Activated CD8-positive, alpha-beta T cell treated with anti-CD3 and anti-CD28 coated beads, Interleukin-2, amount 10 ng/mL, durations not matched to agents 7 days and 5 days (primary cell): ENCODE results near the gene LILRA5. TPM values are rescaled to one million over a fixed set of nuclear protein-coding genes. Genes with fewer than 3 reads are reported as not detected.
"Not testable (repeated sequence)": the region's sequence is repeated elsewhere in the genome, so short reads cannot be mapped to it uniquely, and the experiment has no call there.

Experiments
- ATAC-seq: fragments of 150-1000 bp; cut with Tn5 transposase; one replicate; pipeline ENCODE4 v1.10.0; 2021; ENCODE audit warnings: moderate library complexity
- CTCF ChIA-PET: fragments of 350-600 bp; sonication (Branson Sonifier 250); formaldehyde crosslinking; loops from one replicate; lab custom pipeline; 2021; ENCODE audit warnings: antibody characterized with exemption; lab: Charles Lee
- POLR2A ChIA-PET: fragments of 350-600 bp; sonication (Branson Sonifier 250); formaldehyde crosslinking; loops from one replicate; lab custom pipeline; 2021; ENCODE audit warnings: antibody characterized with exemption; lab: Charles Lee
- DNase-seq: peaks from one replicate; pipeline ENCODE4 v3.0.0-alpha.2; 2020
- H3K27ac Mint-ChIP-seq: one replicate; pipeline ENCODE4 v1.8.0; 2021; ENCODE audit warnings: mild to moderate bottlenecking, mixed read lengths
- H3K27me3 Mint-ChIP-seq: one replicate; pipeline ENCODE4 v1.8.0; 2021; ENCODE audit warnings: low read depth, mixed read lengths
- H3K36me3 Mint-ChIP-seq: one replicate; pipeline ENCODE4 v1.8.0; 2021; ENCODE audit warnings: low read depth, mixed read lengths
- H3K4me1 Mint-ChIP-seq: one replicate; pipeline ENCODE4 v1.8.0; 2021; ENCODE audit warnings: low read depth, mixed read lengths
- H3K4me3 Mint-ChIP-seq: one replicate; pipeline ENCODE4 v1.8.0; 2021; ENCODE audit warnings: mild to moderate bottlenecking, mixed read lengths
- H3K9me3 Mint-ChIP-seq: one replicate; pipeline ENCODE4 v1.8.0; 2022; ENCODE audit warnings: mixed read lengths; ENCODE audit not compliant: insufficient read depth
- total RNA-seq, 2 experiments: library from RNA; stranded (reverse); gene quantifications; one replicate each; pipeline ENCODE4 v1.2.3, GENCODE V29; 2021

Gene LILRA5
- total RNA-seq, 2 experiments from 2014 or later: not detected

DNA sequence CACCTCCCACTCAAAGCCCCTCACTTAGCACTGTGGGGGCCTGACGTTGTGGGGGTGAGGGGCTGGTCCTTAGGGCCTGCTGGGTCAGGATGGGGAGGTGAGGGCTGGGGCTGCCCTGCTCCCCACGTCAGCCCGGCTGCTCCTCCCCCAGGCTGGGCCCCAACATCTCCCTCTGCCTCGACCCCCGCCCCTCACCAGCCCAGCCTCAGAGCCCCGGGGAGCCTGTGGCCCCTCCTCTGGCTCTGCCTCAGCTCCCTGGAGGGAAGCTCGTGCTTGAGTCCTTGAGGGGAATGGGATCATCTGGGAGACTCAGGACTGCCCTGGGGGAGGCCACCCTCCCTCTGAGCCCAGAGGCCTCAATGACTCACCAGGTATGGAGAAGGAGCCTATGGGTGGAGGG is 19.2 kb upstream of the LILRA5 start:
- H3K4me3 Mint-ChIP-seq: no peak overlapping the region
- CTCF ChIA-PET: no interaction called here
- no peaks in the 10 kb centered on the region for H3K9me3 Mint-ChIP-seq
- H3K4me1 Mint-ChIP-seq: peaks cover 14% of the 10 kb centered on the region
- POLR2A ChIA-PET: no interaction called here
- ATAC-seq (no peak), DNase-seq (no peak)
- H3K27ac Mint-ChIP-seq: no peak overlapping the region
- H3K27me3 Mint-ChIP-seq: peaks cover 2% of the 10 kb centered on the region
- H3K36me3 Mint-ChIP-seq: peaks cover 2% of the 10 kb centered on the region

DNA sequence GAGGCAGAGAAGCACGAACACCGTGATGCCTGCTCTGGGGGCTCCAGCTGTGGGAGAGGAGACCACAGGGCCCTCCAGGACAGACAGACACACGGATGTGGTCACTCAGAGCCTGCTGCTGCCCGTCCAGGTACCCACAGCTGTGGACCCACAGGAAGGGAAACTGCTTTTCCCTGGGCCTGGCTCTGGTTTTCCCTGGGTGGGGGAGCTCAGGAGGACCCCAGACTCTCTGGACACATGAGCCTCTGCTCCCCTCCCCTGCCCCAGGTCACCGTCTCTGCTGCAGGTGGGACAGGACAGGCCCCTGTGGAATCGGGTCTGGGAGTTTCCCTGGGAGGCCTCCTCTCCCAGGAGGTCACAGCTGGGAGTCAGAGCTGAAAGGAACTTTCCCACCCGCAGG is 18.7 kb upstream of the LILRA5 start:
- DNase-seq (no peak), ATAC-seq (no peak)
- H3K9me3 Mint-ChIP-seq: no peaks in the 10 kb centered on the region
- no peak overlapping the region for H3K27ac Mint-ChIP-seq
- peaks cover 2% of the 10 kb centered on the region for H3K27me3 Mint-ChIP-seq
- ChIA-PET POLR2A (no interaction called here), CTCF (no interaction called here)
- peaks cover 2% of the 10 kb centered on the region for H3K36me3 Mint-ChIP-seq
- H3K4me1 Mint-ChIP-seq: peaks cover 18% of the 10 kb centered on the region
- no peak overlapping the region for H3K4me3 Mint-ChIP-seq

DNA sequence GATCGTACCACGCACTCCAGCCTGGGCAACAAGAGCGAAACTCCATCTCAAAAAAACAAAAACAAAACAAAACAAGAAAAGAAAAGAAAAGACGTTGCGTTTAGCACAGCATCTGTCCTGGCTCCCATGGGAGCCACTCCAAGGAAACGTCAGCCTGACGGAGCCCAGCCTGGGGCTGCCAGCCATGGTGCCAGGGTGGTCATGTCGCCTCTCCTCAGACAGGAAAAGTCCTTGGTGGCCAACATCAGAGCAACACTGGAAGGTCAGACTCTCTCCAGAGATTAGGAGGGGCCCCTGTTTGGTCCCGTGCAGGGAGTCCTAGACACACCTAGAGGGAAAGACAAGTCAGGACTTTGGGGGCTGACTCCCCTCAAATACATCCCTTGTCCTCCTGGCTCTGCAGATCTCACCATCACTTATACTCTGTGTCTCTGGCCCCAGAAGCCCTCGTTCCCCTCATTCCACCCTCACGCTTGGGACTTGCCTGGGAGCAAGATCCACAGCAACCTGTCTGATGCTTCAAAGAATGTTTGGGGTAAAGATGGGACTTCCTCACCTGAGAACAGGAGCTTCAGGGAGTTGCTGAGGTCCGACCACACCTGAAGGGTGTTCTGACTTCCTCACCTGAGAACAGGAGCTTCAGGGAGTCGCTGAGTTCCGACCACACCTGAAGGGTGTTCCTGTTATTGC is 16.7 kb upstream of the LILRA5 start:
- ATAC-seq: no peak
- H3K9me3 Mint-ChIP-seq: no peaks in the 10 kb centered on the region
- POLR2A ChIA-PET: no interaction called here
- H3K4me1 Mint-ChIP-seq: peaks cover 29% of the 10 kb centered on the region
- H3K27me3 Mint-ChIP-seq: peaks cover 5% of the 10 kb centered on the region
- H3K36me3 Mint-ChIP-seq: peaks cover 2% of the 10 kb centered on the region
- no peak for DNase-seq
- CTCF ChIA-PET: interaction anchor here (1.1 to 1.2 kb wide), 2 partner anchors 9 to 61 kb away, joined by 3 to 5 read pairs; no protein-coding TSS in a partner anchor
- no peak overlapping the region for H3K27ac Mint-ChIP-seq
- no peak overlapping the region for H3K4me3 Mint-ChIP-seq

DNA sequence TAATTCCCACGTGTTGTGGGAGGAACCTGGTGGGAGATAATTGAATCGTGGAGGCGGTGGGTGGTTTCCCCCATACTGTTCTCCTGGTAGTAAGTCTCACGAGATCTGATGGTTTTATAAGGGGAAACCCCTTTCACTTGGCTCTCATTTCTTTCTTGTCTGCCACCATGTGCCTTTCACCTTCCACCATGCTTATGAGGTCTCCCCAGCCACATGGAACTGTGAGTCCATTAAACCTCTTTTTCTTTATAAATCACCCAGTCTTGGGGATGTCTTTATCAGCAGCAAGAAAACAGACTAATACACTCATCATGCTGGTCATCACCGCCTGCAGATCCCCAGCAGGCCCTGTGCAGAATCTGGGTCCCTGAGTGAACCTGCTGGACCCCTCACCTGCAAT is 15.8 kb upstream of the LILRA5 start:
- peaks cover 29% of the 10 kb centered on the region for H3K4me1 Mint-ChIP-seq
- CTCF ChIA-PET: interaction anchor here (9.2 kb wide), 1 partner anchor 61 kb away, joined by 184 read pairs; no protein-coding TSS in a partner anchor
- H3K27me3 Mint-ChIP-seq, H3K27ac Mint-ChIP-seq, H3K4me3 Mint-ChIP-seq, ATAC-seq, H3K9me3 Mint-ChIP-seq, H3K36me3 Mint-ChIP-seq, DNase-seq, POLR2A ChIA-PET: not testable (repeated sequence)

DNA sequence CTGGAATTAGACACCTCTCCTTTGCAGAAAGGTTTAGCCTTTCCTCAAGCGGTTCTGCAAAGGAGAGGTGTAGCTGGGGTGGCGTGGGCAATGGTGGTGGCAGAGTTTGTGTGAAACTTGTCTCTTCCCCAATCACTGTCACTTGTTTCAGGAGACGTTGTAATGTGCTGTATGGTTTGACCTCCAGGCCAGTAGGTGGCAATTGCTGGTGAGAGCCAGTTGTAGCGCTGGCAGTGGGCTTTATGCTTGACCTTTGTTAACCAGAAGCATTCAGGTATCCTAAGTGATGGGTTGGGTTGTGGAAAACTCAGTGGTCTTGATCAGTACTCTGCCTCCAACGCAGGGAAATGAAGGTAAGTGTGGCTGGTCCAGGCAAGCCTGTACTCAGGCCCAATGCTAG is 12.7 kb upstream of the LILRA5 start:
- DNase-seq (no peak), ATAC-seq (peak; percentile 19)
- H3K4me1 Mint-ChIP-seq: peaks cover 29% of the 10 kb centered on the region
- H3K36me3 Mint-ChIP-seq: peaks cover 2% of the 10 kb centered on the region
- ChIA-PET CTCF (interaction anchor here (0.8 to 9.2 kb wide), 2 partner anchors 28 to 64 kb away, joined by 4 to 184 read pairs; no protein-coding TSS in a partner anchor), POLR2A (no interaction called here)
- H3K27ac Mint-ChIP-seq: no peak overlapping the region
- no peak overlapping the region for H3K4me3 Mint-ChIP-seq
- no peaks in the 10 kb centered on the region for H3K9me3 Mint-ChIP-seq
- H3K27me3 Mint-ChIP-seq: peaks cover 14% of the 10 kb centered on the region

DNA sequence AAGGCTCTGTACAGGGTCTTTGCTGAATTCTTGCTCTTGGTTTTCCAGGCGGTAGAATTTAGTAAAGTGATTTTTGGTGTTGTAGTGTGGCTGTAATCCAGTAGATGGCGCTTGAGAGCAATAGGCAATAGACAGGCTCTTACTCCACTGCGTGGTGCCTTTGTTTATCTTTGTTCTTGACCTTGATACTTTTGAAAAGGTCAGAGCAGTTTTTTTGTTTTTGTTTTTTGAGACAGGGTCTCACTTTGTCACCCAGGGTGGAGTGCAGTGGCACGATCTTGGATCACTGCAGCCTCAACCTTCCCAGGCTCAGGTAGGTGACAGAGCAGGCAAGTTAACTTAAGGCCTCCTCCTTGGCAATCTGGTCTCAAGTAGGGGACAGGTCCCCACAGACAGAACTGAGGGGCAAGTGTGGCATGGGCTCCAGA is 12.2 kb upstream of the LILRA5 start:
- POLR2A ChIA-PET: no interaction called here
- H3K27me3 Mint-ChIP-seq: peaks cover 17% of the 10 kb centered on the region

DNA sequence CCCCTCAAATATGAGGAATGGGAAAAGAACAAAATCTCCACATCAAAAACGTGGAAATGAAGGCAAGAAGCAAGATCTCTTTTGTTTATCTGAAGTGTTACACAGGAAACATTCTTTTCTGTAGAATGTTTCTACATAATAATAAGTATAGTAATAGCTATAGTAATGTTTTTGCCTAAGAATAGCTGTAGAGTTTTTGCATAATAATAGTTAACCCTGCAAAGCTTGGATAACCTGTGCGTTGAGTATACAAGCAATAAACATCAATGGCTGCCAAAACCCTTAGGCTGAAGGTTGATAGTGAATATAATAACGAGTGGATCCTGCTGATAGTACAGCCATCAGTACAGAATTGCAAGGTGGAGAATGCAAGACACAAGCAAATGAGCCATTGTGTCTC is 11.1 kb upstream of the LILRA5 start:
- Mint-ChIP-seq H3K4me3 (no peak overlapping the region), H3K4me1 (peaks cover 29% of the 10 kb centered on the region), H3K9me3 (no peaks in the 10 kb centered on the region), H3K36me3 (peaks cover 2% of the 10 kb centered on the region), H3K27ac (no peak overlapping the region), H3K27me3 (peaks cover 22% of the 10 kb centered on the region)
- ChIA-PET POLR2A (no interaction called here), CTCF (interaction anchor here (0.6 to 9.2 kb wide), 14 partner anchors 10 to 125 kb away, joined by 3 to 184 read pairs (median 3); partner anchors contain the start of gene LENG8)
- no peak for DNase-seq
- ATAC-seq: no peak

More for the DNA sequence above, 12.2 kb upstream of the LILRA5 start:
- H3K4me3 Mint-ChIP-seq: no peak overlapping the region
- H3K27ac Mint-ChIP-seq: no peak overlapping the region
- peak; percentile 72 for DNase-seq
- H3K36me3 Mint-ChIP-seq: peaks cover 2% of the 10 kb centered on the region
- no peaks in the 10 kb centered on the region for H3K9me3 Mint-ChIP-seq
- CTCF ChIA-PET: interaction anchor here (0.7 to 9.2 kb wide), 12 partner anchors 16 to 124 kb away, joined by 3 to 184 read pairs (median 4); partner anchors contain the start of gene LENG8
- H3K4me1 Mint-ChIP-seq: peaks cover 29% of the 10 kb centered on the region
- ATAC-seq: peak; percentile 81

DNA sequence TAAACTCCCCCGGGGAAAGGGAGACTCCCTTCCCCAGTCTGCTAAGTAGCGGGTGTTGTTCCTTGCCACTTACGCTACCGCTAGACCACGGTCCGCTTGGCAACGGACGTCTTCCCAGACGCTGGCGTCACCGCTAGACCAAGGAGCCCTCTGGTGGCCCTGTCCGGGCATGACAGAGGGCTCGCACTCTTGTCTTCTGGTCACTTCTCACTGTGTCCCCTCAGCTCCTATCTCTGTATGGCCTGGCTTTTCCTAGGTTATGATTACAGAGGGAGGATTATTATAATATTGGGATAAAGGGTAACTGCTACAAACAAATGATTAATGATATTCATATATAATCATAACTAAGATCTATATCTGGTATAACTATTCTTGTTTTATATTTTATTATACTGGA is 10.0 kb upstream of the LILRA5 start:
- H3K27ac Mint-ChIP-seq, H3K36me3 Mint-ChIP-seq, POLR2A ChIA-PET, H3K4me3 Mint-ChIP-seq, DNase-seq, ATAC-seq, H3K9me3 Mint-ChIP-seq: not testable (repeated sequence)
- CTCF ChIA-PET: interaction anchor here (9.2 kb wide), 1 partner anchor 67 kb away, joined by 184 read pairs; no protein-coding TSS in a partner anchor
- Mint-ChIP-seq H3K4me1 (peaks cover 22% of the 10 kb centered on the region), H3K27me3 (peaks cover 23% of the 10 kb centered on the region)

DNA sequence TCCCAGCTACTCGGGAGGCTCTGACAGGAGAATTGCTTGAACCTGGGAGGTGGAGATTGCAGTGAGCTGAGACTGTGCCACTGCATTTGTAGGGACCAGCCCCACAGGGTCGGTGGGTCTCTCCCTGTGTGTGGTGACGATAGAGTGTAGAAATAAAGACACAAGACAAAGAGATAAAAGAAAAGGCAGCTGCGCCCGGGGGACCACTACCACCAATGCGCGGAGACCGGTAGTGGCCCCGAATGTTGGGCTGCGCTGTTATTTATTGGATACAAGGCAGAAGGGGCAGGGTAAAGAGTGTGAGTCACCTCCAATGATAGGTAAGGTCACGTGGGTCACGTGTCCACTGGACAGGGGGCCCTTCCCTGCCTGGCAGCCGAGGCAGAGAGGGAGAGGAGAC is 9.3 kb upstream of the LILRA5 start:
- DNase-seq, POLR2A ChIA-PET, H3K36me3 Mint-ChIP-seq, ATAC-seq, H3K4me3 Mint-ChIP-seq, H3K9me3 Mint-ChIP-seq, H3K27ac Mint-ChIP-seq: not testable (repeated sequence)
- Mint-ChIP-seq H3K4me1 (peaks cover 17% of the 10 kb centered on the region), H3K27me3 (peaks cover 23% of the 10 kb centered on the region)
- CTCF ChIA-PET: interaction anchor here (1.3 to 9.2 kb wide), 2 partner anchors 67 to 133 kb away, joined by 3 to 184 read pairs; partner anchors contain the start of gene MBOAT7

DNA sequence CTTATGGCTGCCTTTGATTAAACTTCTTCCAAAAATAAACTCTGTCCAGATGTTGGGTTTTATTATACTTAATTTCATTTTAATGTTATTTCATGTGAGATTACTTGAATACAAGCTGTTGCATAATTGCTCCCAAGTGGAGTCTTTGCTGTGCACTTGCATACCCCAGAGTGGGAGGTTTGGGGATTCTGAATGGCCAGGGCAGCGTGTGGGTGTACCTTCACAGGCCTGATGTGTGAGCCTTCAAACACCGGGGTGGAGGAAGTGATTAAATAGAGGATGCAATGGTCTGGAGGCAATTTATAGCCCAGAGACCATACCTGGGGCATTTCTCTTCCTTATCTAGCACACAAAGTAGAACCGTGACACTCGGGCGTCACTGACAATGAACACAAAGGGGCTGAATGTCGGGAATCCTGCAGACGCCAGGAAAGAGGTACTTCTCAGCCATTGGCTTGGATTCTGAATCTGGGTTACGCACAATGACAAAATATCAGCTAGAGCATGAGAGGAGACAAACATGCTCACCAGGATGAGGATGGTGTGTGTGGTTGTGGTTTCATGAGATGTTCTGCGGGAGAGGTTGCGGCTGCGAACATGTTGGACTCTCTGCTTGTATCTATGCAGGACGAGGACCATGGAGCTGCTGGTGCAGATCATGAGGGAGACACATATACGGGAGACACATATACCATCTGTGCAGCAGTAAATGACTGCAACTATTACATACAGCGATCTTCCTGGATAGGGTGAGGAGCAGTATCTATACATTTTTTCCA is 7.1 kb upstream of the LILRA5 start:
- Mint-ChIP-seq H3K4me3 (no peak overlapping the region), H3K27me3 (peaks cover 23% of the 10 kb centered on the region), H3K36me3 (no peaks in the 10 kb centered on the region), H3K27ac (no peak overlapping the region), H3K4me1 (peaks cover 6% of the 10 kb centered on the region), H3K9me3 (no peaks in the 10 kb centered on the region)
- no peak for DNase-seq
- ATAC-seq: no peak
- ChIA-PET CTCF (interaction anchor here (0.7 to 9.2 kb wide), 2 partner anchors 34 to 70 kb away, joined by 3 to 184 read pairs; no protein-coding TSS in a partner anchor), POLR2A (no interaction called here)

DNA sequence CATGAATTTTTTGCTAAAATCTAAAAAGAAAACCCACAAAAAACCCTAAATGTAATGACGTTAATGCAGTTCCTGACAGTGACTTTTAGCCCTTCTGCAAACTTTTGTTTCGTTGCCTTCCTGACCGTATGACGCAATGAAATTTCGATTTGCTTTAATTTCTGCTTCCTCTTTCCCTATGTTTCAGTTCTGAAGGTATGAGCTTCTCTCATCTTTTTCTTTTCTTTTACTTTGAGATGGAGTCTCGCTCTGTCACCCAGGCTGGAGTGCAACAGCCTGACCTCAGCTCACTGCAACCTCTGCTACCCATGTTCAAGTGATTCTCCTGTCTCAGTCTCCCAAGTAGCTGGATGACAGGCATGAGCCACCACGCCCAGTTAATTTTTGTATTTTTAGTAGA is 6.1 kb upstream of the LILRA5 start:
- ATAC-seq: no peak
- POLR2A ChIA-PET: no interaction called here
- peaks cover 21% of the 10 kb centered on the region for H3K27me3 Mint-ChIP-seq
- no peak overlapping the region for H3K4me3 Mint-ChIP-seq
- H3K9me3 Mint-ChIP-seq: no peaks in the 10 kb centered on the region
- H3K4me1 Mint-ChIP-seq: peaks cover 5% of the 10 kb centered on the region
- H3K27ac Mint-ChIP-seq: no peak overlapping the region
- DNase-seq: no peak
- no peaks in the 10 kb centered on the region for H3K36me3 Mint-ChIP-seq
- CTCF ChIA-PET: interaction anchor here (3.0 kb wide), 1 partner anchor 71 kb away, joined by 12 read pairs; no protein-coding TSS in a partner anchor

DNA sequence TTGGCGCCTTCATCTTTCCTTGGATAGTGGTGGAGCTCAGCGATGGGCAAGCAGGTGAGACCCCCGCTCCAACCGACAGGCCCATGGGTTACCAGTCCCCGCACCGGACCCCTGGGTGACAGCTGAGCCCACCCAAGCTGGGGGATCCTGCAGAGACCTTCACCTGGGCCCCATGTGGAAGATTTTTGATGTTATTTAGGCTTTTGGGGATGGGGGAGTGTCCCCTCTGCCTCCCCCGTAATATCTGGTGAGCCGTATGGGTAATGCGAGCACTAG is 4.9 kb upstream of the LILRA5 start:
- no peaks in the 10 kb centered on the region for H3K36me3 Mint-ChIP-seq
- DNase-seq (no peak), ATAC-seq (no peak)
- no peaks in the 10 kb centered on the region for H3K9me3 Mint-ChIP-seq
- H3K27me3 Mint-ChIP-seq: peaks cover 26% of the 10 kb centered on the region
- CTCF ChIA-PET: interaction anchor here (3.0 kb wide), 1 partner anchor 72 kb away, joined by 12 read pairs; no protein-coding TSS in a partner anchor
- no peak overlapping the region for H3K4me3 Mint-ChIP-seq
- no peak overlapping the region for H3K27ac Mint-ChIP-seq
- H3K4me1 Mint-ChIP-seq: peaks cover 5% of the 10 kb centered on the region
- POLR2A ChIA-PET: no interaction called here
